ENCODE measurements around the gene ABCC2.

Gene ABCC2

GRCh38 chr10:99854860-99855259, 72.4 kb downstream of the ABCC2 start:
- TF ChIP-seq RAD21 (IDR thresholded peaks at IDR 0.05; ENCODE audit: low read depth) (peak; percentile 76), TCF12 (IDR thresholded peaks at IDR 0.05; ENCODE audit: low read depth) (no peak)

- no peak for TF ChIP-seq RAD21 (IDR thresholded peaks at IDR 0.05; ENCODE audit: low read depth)
- no peak for TF ChIP-seq EP300 (IDR thresholded peaks at IDR 0.05; ENCODE audit: borderline replicate concordance)
- no peak for TF ChIP-seq ZBTB7A (IDR thresholded peaks at IDR 0.05; ENCODE audit: low read depth)
- no peak for TF ChIP-seq YY1 (IDR thresholded peaks at IDR 0.05; ENCODE audit: low read depth)
- no peak for TF ChIP-seq CEBPB (IDR thresholded peaks at IDR 0.05)
- TF ChIP-seq, protein P1, sequence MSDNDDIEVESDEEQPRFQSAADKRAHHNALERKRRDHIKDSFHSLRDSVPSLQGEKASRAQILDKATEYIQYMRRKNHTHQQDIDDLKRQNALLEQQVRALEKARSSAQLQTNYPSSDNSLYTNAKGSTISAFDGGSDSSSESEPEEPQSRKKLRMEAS (IDR thresholded peaks at IDR 0.05) = no peak
- TF ChIP-seq FOXM1 (IDR thresholded peaks at IDR 0.05; ENCODE audit: borderline replicate concordance, low read depth) = no peak
- no peak for TF ChIP-seq REST (IDR thresholded peaks at IDR 0.05; ENCODE audit: low read depth)
- no peak for TF ChIP-seq NFIC (IDR thresholded peaks at IDR 0.05)
- no peak for TF ChIP-seq CREB1 (IDR thresholded peaks at IDR 0.05; ENCODE audit: low read depth)
- TF ChIP-seq TCF12 (IDR thresholded peaks at IDR 0.05; ENCODE audit: low read depth) = no peak
- no peak for TF ChIP-seq EGR1 (IDR thresholded peaks at IDR 0.05)
- TF ChIP-seq, protein P2, sequence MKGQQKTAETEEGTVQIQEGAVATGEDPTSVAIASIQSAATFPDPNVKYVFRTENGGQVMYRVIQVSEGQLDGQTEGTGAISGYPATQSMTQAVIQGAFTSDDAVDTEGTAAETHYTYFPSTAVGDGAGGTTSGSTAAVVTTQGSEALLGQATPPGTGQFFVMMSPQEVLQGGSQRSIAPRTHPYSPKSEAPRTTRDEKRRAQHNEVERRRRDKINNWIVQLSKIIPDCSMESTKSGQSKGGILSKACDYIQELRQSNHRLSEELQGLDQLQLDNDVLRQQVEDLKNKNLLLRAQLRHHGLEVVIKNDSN (IDR thresholded peaks at IDR 0.05) = no peak
- no peak for TF ChIP-seq TAF1 (IDR thresholded peaks at IDR 0.05; ENCODE audit: low read depth)
Measured at GRCh38 chr10:99855479-99856071, 73.1 kb downstream of the ABCC2 start.

DNA sequence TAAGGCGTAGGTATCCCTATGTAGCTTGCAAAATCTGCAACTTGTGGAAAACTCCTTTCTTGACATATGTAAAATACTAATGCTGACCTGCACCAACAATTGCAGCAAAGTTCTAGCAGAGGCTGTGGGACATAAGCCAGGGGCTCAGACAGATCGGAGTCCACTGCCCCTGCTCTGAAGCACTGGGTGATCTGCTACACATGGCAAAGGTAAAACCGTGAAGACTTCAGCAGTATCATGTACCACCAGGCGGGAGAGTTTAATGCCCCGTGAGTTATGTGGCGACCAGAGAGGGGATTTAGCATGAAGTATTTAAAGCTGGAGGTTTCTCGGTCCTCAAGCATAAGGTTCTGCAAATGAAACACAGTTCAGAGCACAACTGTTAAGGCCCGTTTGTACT, 76.4 kb downstream of the ABCC2 start:
- TF ChIP-seq YY1 (IDR thresholded peaks at IDR 0.05; ENCODE audit: low read depth) = no peak
- TF ChIP-seq EP300 (IDR thresholded peaks at IDR 0.05; ENCODE audit: borderline replicate concordance) = no peak
- TF ChIP-seq, protein P2 (IDR thresholded peaks at IDR 0.05) = no peak
- TF ChIP-seq CEBPB (IDR thresholded peaks at IDR 0.05) = no peak
- TF ChIP-seq NFIC (IDR thresholded peaks at IDR 0.05) = no peak
- TF ChIP-seq RAD21 (IDR thresholded peaks at IDR 0.05; ENCODE audit: low read depth) = no peak
- TF ChIP-seq ZBTB7A (IDR thresholded peaks at IDR 0.05; ENCODE audit: low read depth) = no peak
- TF ChIP-seq FOXM1 (IDR thresholded peaks at IDR 0.05; ENCODE audit: borderline replicate concordance, low read depth) = no peak
- TF ChIP-seq TEAD4 (IDR thresholded peaks at IDR 0.05) = no peak
- no peak for TF ChIP-seq TAF1 (IDR thresholded peaks at IDR 0.05; ENCODE audit: low read depth)
- TF ChIP-seq REST (IDR thresholded peaks at IDR 0.05; ENCODE audit: low read depth) = no peak

DNA sequence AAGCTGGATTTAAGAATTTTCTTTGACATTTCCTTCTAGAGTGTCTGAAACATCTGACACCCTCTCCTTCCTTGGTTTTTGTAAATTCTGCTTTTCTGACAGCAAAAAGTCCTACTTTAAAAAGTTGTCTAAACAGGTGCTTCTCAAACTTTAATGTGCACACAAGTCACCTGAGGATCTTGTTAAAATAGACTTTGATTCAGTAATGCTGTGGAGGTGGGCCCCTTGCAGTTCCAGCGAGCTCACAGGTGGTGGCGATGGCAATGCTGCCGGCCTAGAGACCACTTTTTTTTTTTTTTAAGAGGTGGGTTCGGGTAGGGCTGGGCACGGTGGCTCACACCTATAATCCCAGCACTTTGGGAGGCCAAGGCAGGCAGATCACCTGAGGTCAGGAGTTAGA, 77.1 kb downstream of the ABCC2 start:
- TF ChIP-seq RAD21 (IDR thresholded peaks at IDR 0.05; ENCODE audit: low read depth) = peak; percentile 74
- TF ChIP-seq CEBPB (IDR thresholded peaks at IDR 0.05) = no peak
- TF ChIP-seq CREB1 (IDR thresholded peaks at IDR 0.05; ENCODE audit: low read depth) = no peak
- TF ChIP-seq FOXM1 (IDR thresholded peaks at IDR 0.05; ENCODE audit: borderline replicate concordance, low read depth) = no peak

GRCh38 chr10:99860466-99860865, 78.0 kb downstream of the ABCC2 start:
- no peak for TF ChIP-seq EGR1 (IDR thresholded peaks at IDR 0.05)
- TF ChIP-seq REST (IDR thresholded peaks at IDR 0.05; ENCODE audit: low read depth) = no peak
- no peak for TF ChIP-seq CEBPB (IDR thresholded peaks at IDR 0.05)
- TF ChIP-seq TEAD4 (IDR thresholded peaks at IDR 0.05) = no peak
- no peak for TF ChIP-seq TCF12 (IDR thresholded peaks at IDR 0.05; ENCODE audit: low read depth)
- TF ChIP-seq, protein P2 (IDR thresholded peaks at IDR 0.05) = no peak
- no peak for TF ChIP-seq ZBTB7A (IDR thresholded peaks at IDR 0.05; ENCODE audit: low read depth)
- TF ChIP-seq CREB1 (IDR thresholded peaks at IDR 0.05; ENCODE audit: low read depth) = no peak
- no peak for TF ChIP-seq EP300 (IDR thresholded peaks at IDR 0.05; ENCODE audit: borderline replicate concordance)
- TF ChIP-seq, protein P1 (IDR thresholded peaks at IDR 0.05) = no peak
- no peak for TF ChIP-seq YY1 (IDR thresholded peaks at IDR 0.05; ENCODE audit: low read depth)
- TF ChIP-seq NFIC (IDR thresholded peaks at IDR 0.05) = no peak
